ENCODE data around the gene HK2.
"Not testable (repeated sequence)": the region's sequence is repeated elsewhere in the genome, so short reads cannot be mapped to it uniquely, and the experiment has no call there.

Gene HK2

GRCh38 chr2:74833418-74834233, at the start of gene HK2:
TSS of gene HK2 (plus strand) at chr2:74834127. CDS start at chr2:74834581, 454 bp downstream.
- peak; percentile 88 for DNase-seq

GRCh38 chr2:74789271-74789670, 44.7 kb upstream of the HK2 start:
- DNase-seq, result no peak

DNA sequence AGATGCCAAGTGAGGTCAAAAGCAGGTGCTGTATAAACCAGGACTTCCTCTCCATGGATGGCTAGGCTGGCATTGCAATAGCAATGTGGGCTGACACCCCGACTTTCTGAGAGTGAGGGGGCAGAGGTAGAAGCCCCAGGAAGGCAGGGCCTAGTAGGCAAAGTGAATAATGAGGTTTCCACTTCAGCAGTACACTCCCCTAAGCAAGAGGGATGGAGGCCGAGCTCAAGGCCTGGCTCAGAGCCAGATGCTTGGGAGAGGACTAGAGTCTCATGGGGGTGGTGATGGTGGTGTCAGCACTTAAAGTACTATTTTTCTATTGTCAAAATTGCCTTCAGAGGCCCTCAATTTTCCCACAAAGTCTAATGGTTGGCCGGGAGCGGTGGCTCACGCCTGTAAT, 41.6 kb upstream of the HK2 start:
- no peak for DNase-seq

- not testable (repeated sequence) for DNase-seq
These were observed 39.0 kb upstream of the HK2 start for GRCh38 chr2:74794878-74795277.

- DNase-seq, result no peak
These were observed 27.5 kb upstream of the HK2 start for GRCh38 chr2:74806355-74806839.

DNA sequence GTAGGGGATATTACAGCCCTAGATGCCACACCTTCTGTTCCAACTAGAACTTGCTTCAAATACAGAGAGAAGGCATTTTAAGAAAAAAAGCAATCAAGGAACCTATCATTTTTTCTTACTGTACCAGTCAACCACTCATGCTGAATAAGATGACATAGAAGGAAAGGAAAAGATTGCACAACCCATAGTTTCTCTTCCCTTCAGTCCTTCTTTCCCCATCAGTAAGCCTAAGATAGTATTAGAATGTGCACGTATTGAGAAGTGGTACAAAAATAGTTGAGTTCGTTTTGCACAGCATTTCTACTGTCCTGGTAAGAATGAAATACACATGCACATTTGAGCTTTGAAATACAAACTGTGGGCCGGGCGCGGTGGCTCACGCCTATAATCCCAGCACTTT, 27.0 kb upstream of the HK2 start:
- DNase-seq, result no peak

DNA sequence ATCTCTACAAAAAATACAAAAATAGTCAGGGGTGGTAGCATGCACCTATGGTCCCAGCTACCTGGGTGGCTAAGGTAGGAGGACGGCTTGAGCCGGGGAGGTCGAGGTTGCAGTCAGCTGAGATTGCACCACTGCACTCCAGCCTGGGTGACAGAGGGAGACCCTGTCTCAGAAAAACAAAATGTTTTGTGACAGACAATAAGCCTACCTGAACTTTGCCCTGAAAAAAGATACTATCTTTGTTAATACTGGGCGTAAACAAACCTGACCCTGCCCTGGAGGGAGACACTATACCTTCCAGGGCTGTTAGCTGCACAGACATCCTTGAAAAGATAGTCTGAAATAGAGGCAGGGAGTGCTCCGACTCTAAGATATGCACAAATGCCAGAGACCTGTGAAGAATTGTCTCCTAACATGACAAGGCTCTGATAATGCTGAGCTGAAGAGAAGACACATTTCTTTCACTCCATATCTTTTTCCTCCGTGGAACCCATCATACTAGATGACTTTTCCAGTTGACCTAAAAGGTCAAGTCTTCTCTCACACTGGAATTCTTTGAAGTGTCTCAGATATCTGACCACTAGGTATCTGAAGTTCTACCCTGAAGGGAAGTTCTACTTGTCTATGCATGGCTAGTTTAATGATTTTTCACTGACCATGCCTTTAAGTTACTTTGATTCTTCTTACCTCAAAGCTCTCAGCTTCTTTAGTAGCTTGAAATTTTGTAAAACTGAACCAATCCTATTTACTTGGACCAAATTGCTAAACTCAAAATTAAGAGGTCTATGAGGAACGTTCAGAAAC, 20.9 kb upstream of the HK2 start:
- no peak for DNase-seq

- DNase-seq, result no peak
These were observed 19.8 kb upstream of the HK2 start for GRCh38 chr2:74814102-74814501.

DNA sequence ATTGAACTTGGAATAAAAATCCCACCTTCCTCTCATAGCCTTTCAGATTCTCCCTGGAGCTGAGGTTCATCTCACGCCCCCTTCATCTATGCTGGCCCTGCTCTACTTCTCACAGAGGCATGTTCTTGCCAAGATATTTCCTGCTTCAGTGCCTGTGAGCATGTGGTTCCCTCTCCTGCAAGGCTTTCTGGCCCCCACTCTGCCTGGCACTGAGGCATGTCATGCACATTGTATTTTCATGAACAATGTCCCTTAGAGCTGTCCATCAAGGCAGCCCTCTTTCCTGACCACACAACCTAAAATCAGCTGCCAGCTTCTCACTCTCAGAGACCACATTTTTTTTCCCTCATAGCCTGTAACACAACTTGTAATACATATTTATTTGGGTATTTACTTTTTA, 18.0 kb upstream of the HK2 start:
- DNase-seq, result no peak

GRCh38 chr2:74816540-74817303, 17.2 kb upstream of the HK2 start:
- DNase-seq, result peak; percentile 91

- DNase-seq, result no peak
These were observed 16.6 kb upstream of the HK2 start for GRCh38 chr2:74817304-74817675.

- no peak for DNase-seq
These were observed 14.2 kb upstream of the HK2 start for GRCh38 chr2:74819702-74820101.

GRCh38 chr2:74821177-74822126, 12.5 kb upstream of the HK2 start:
- no peak for DNase-seq

DNA sequence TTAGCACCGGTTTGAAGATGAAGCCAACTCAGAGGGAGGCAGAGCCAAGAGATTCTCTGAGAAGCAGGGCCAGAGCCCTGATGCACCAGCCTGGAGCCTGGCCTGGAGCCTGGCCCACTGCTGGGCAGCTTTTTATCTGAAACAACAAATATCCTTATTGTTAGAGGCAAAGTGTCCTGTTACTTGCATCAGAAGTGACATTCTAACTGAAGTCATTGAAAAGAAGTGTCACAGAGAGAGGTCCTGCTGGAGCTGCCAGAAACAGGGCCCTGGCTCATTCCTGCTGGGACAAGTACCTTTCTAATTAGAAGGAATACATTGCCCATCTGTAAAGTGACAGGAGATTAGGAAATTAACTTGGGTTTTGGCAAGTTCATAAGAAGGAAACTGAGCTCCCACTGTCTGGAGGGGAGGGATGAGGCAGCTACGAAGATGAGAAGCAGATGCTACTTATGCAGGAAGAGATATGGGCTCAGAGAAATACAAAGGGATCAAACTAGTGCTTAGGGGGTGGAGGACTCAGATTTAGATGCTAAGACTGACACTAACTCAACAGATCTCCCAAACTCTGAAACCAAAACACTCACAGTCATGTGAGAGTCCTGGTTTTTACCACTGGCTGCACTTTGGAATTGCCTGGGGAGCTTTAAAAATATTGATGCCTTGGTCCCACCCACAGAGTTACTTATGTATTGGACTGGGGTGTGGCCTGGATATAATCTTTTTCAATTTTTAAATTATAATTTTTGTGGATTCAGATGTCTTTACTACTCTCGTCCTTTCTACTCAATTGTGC, 11.0 kb upstream of the HK2 start:
- DNase-seq, result no peak

DNA sequence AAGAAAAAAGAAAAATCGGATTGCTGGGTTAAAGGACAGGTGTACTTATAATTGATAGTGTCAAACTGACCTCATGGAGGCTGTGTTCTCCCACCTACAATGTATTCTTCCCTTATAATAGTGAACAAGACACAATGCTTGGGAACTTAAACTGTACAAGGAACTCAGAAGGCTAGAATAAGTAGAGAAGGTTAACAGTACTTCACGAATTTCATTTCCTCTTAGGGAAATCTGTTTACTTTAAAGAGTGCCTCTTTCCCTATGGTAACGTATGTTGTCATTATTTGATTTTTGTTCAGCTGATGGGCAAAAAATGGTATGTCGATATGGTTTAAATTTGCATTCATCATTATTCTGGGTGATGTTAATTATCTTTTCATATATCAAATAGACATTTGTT, 9.2 kb upstream of the HK2 start:
- DNase-seq, result no peak

DNA sequence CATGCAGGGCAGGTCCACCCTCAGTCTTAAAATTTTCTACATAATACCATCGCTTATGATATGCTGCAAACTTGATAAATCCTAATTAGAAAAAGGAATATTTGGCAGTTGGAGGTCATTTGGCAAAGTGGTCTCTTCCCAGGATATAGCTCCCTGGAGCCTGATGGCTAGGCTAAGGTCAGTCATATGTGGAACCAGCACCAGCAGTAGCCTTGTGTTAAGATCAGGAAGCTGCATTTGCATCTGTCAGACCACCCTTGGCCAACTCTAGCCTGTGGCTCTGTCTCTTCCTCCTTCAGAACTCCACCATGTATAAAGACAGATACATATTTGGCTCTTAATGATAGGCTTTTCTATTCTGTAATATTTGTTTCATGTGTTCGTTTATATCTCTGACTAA, 5.4 kb upstream of the HK2 start:
- DNase-seq, result no peak

GRCh38 chr2:74831693-74832530, 2.0 kb upstream of the HK2 start:
- DNase-seq, result no peak

DNA sequence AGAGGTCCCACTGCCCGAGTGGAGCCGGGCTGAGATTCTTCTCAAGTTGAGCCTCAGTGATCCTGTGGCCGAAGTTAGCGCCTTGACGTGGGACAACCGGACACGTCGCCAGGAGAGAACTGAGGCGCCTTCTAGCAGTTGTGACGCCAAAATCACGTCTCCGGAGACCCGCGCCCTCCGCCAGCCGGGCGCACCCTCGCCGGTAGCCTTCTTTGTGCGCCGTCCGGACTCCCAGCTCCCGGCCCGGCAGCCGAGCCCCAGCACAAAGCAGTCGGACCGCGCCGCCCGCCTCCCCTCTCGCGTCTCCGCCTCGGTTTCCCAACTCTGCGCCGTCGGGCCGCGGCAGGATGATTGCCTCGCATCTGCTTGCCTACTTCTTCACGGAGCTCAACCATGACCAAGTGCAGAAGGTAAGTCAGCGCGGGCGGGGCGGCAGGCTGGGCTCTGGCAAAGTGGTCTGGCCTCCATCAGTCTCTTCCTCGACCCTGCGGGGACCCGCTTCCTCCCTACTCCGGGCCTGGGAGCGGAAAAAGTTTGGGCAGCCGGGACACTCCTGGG, 386 bp downstream of the HK2 start:
- peak; percentile 51 for DNase-seq

DNA sequence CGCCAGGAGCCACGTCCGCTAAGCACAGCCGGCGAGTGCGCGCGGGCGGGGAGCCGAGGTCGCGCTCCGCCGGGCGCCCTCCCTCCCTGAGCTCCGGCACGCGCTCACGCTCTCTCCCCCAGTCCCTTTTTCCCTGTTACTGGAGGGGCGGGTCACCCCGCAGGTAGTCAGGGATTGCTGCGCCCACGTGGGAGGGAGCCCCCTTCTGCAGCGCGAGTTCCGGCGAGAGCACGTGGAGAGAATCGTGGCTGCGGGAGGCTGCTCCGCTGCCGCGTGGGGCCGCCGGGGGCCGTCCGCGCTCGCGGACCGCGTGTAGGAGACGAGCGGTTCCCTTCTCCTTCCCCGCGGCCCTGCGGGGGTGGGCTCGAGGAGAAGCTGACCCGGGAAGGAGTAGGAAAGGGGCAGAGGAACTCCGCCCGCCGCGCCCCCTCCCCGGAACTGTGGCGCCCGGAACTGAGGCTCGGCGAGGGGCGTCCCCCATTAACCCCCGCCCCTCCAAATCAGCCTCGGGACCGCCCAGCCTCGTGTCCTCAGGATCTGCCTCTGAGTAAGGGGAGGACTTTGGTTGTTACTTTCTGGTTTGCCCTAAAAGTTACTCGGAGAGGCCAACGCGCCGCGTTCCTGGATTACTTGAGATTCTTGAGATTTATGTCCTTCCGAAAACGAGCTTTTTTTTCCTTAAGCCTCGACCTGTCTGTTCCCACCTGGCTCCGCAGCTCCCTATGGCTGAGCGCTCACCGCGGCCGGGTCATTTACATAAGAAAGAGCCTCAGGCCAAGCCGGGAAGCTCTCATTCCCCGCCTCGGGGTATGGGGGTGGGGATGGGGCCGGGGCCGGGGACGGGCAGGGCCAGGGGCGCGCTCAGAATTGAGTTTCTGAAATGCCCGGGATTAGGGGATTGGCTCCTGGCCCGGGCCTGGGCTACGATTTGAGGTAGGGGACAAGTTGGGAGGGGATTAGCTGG, 1.1 kb downstream of the HK2 start:
- peak; percentile 90 for DNase-seq
